ENCODE results near the gene STEAP1. TPM values are rescaled to one million over a fixed set of nuclear protein-coding genes. Genes with fewer than 3 reads are reported as not detected.
"Not testable (repeated sequence)": the region's sequence is repeated elsewhere in the genome, so short reads cannot be mapped to it uniquely, and the experiment has no call there.

STEAP1 gene
- total and polyA plus RNA-seq, 4 donors: 20.0 to 37.1 (median 29.6) TPM

- H3K27ac ChIP-seq (ENCODE audit: low read depth in 1 of 2, low read length in 2 of 2): no peak overlapping the region
- no peaks in the 10 kb centered on the region for H3K27me3 ChIP-seq (ENCODE audit: control insufficient read depth in 4 of 4, insufficient read depth in 4 of 4, low read length in 3 of 4)
- no peak overlapping the region for H3K4me3 ChIP-seq (ENCODE audit: low read depth in 1 of 3, low read length in 3 of 3)
- H3K4me1 ChIP-seq (ENCODE audit: control insufficient read depth in 4 of 4, insufficient read depth in 4 of 4, low read length in 3 of 4): peaks cover 0 to 6% (median 3%) of the 10 kb centered on the region in 4 donors
- no peaks in the 10 kb centered on the region for H3K9me3 ChIP-seq (ENCODE audit: control insufficient read depth in 4 of 4, low read length in 3 of 4)
- TF ChIP-seq TAF1 (conservative IDR thresholded peaks at IDR 0.05): no peak
- TF ChIP-seq SP1 (IDR thresholded peaks at IDR 0.05): no peak
- no peak for TF ChIP-seq EGR1 (IDR thresholded peaks at IDR 0.05; ENCODE audit: low read depth in 2 of 2)
- H3K9ac ChIP-seq (ENCODE audit: low read depth in 1 of 2, low read length in 2 of 2): no peak overlapping the region
- no peak for DNase-seq (ENCODE audit: low spot score)
- H3K36me3 ChIP-seq (ENCODE audit: control insufficient read depth in 4 of 4, insufficient read depth in 3 of 4, low read depth in 1 of 4, low read length in 3 of 4): no peaks in the 10 kb centered on the region
Observed at GRCh38 chr7:90180649-90181048, 26.4 kb downstream of the STEAP1 start.

- DNase-seq (ENCODE audit: low spot score): no peak
- TF ChIP-seq REST (IDR thresholded peaks at IDR 0.05) (no peak), RXRA (IDR thresholded peaks at IDR 0.05) (no peak), NR2F2 (IDR thresholded peaks at IDR 0.05) (no peak), MAX (IDR thresholded peaks at IDR 0.05) (no peak), HNF4A (conservative IDR thresholded peaks at IDR 0.05) (no peak), EGR1 (IDR thresholded peaks at IDR 0.05; ENCODE audit: low read depth in 2 of 2) (no peak), RAD21 (IDR thresholded peaks at IDR 0.05) (no peak), TAF1 (conservative IDR thresholded peaks at IDR 0.05) (no peak), YY1 (IDR thresholded peaks at IDR 0.05) (no peak), SP1 (IDR thresholded peaks at IDR 0.05) (no peak), CTCF (IDR thresholded peaks at IDR 0.05; ENCODE audit: low read depth, low read length, missing input control) (no peak), FOXA1 (IDR thresholded peaks at IDR 0.05) (no peak), HNF4G (IDR thresholded peaks at IDR 0.05) (no peak)
- no peak overlapping the region for H3K9ac ChIP-seq (ENCODE audit: low read depth in 1 of 2, low read length in 2 of 2)
- peaks cover 0 to 6% (median 2%) of the 10 kb centered on the region in 4 donors for H3K4me1 ChIP-seq (ENCODE audit: control insufficient read depth in 4 of 4, insufficient read depth in 4 of 4, low read length in 3 of 4)
- no peaks in the 10 kb centered on the region for H3K36me3 ChIP-seq (ENCODE audit: control insufficient read depth in 4 of 4, insufficient read depth in 3 of 4, low read depth in 1 of 4, low read length in 3 of 4)
- no peaks in the 10 kb centered on the region for H3K27me3 ChIP-seq (ENCODE audit: control insufficient read depth in 4 of 4, insufficient read depth in 4 of 4, low read length in 3 of 4)
- no peak overlapping the region for H3K27ac ChIP-seq (ENCODE audit: low read depth in 1 of 2, low read length in 2 of 2)
- no peaks in the 10 kb centered on the region for H3K9me3 ChIP-seq (ENCODE audit: control insufficient read depth in 4 of 4, low read length in 3 of 4)
- no peak overlapping the region for H3K4me3 ChIP-seq (ENCODE audit: low read depth in 1 of 3, low read length in 3 of 3)
Observed at GRCh38 chr7:90181485-90181884, 27.2 kb downstream of the STEAP1 start.

- 65% methylated on average over 4 of the region's 4 CpGs for WGBS
- H3K36me3 ChIP-seq (ENCODE audit: control insufficient read depth in 4 of 4, insufficient read depth in 3 of 4, low read depth in 1 of 4, low read length in 3 of 4); DNase-seq (ENCODE audit: low spot score); H3K27me3 ChIP-seq (ENCODE audit: control insufficient read depth in 4 of 4, insufficient read depth in 4 of 4, low read length in 3 of 4); H3K27ac ChIP-seq (ENCODE audit: low read depth in 1 of 2, low read length in 2 of 2); H3K9ac ChIP-seq (ENCODE audit: low read depth in 1 of 2, low read length in 2 of 2); H3K9me3 ChIP-seq (ENCODE audit: control insufficient read depth in 4 of 4, low read length in 3 of 4); H3K4me3 ChIP-seq (ENCODE audit: low read depth in 1 of 3, low read length in 3 of 3); H3K4me1 ChIP-seq (ENCODE audit: control insufficient read depth in 4 of 4, insufficient read depth in 4 of 4, low read length in 3 of 4): not testable (repeated sequence)
Observed at GRCh38 chr7:90186290-90186689, 32.0 kb downstream of the STEAP1 start.
